ENCODE results near the gene TPO. TPM values are rescaled to one million over a fixed set of nuclear protein-coding genes. Genes with fewer than 3 reads are reported as not detected.

Gene TPO
- polyA plus RNA-seq, 1 donor from 2014 or later, result not detected

- Histone ChIP-seq H3K9me2 (ENCODE audit: insufficient read depth, low read length) (no peaks in the 10 kb centered on the region), H3K9ac (ENCODE audit: low read length) (no peak overlapping the region), H3K27me3 (ENCODE audit: insufficient read depth, low read depth, low read length) (no peaks in the 10 kb centered on the region), H3K4me2 (ENCODE audit: low read length) (no peak overlapping the region), H3K79me2 (replicated peaks; ENCODE audit: insufficient read depth, low read length) (no peaks in the 10 kb centered on the region), H4K20me1 (ENCODE audit: insufficient read depth) (no peaks in the 10 kb centered on the region), H3K36me3 (ENCODE audit: insufficient read depth, low read length) (no peaks in the 10 kb centered on the region), H3F3A (ENCODE audit: insufficient read depth, low read length, poor library complexity, severe bottlenecking) (no peaks in the 10 kb centered on the region), H3K27ac (ENCODE audit: low read length) (no peak overlapping the region), H3K4me3 (ENCODE audit: low read length) (no peak overlapping the region), H3K9me3 (ENCODE audit: low read length) (no peaks in the 10 kb centered on the region), H2AFZ (ENCODE audit: low read depth, low read length) (no peak overlapping the region)
- TF ChIP-seq REST (IDR thresholded peaks at IDR 0.05; ENCODE audit: borderline replicate concordance) (no peak), POLR2AphosphoS5 (IDR thresholded peaks at IDR 0.05) (no peak)
These were observed 33.0 kb downstream of the TPO start for GRCh38 chr2:1446301-1446700.

- no peak overlapping the region for H3K9ac ChIP-seq (ENCODE audit: low read length)
- H3K27me3 ChIP-seq (ENCODE audit: insufficient read depth, low read depth, low read length), result no peaks in the 10 kb centered on the region
- H3F3A ChIP-seq (ENCODE audit: insufficient read depth, low read length, poor library complexity, severe bottlenecking), result no peaks in the 10 kb centered on the region
- no peak overlapping the region for H3K4me2 ChIP-seq (ENCODE audit: low read length)
- H2AFZ ChIP-seq (ENCODE audit: low read depth, low read length), result no peak overlapping the region
- H3K9me3 ChIP-seq (ENCODE audit: low read length), result no peaks in the 10 kb centered on the region
- H4K20me1 ChIP-seq (ENCODE audit: insufficient read depth), result no peaks in the 10 kb centered on the region
- no peaks in the 10 kb centered on the region for H3K9me2 ChIP-seq (ENCODE audit: insufficient read depth, low read length)
- H3K4me3 ChIP-seq (ENCODE audit: low read length), result no peak overlapping the region
- TF ChIP-seq REST (IDR thresholded peaks at IDR 0.05; ENCODE audit: borderline replicate concordance) (no peak), SMC3 (conservative IDR thresholded peaks at IDR 0.05; ENCODE audit: poor library complexity) (no peak), EP300 (conservative IDR thresholded peaks at IDR 0.05; ENCODE audit: poor library complexity, severe bottlenecking) (no peak), EZH2 (IDR thresholded peaks at IDR 0.05; ENCODE audit: borderline replicate concordance, insufficient read depth, low read length, poor library complexity, severe bottlenecking) (no peak), MXI1 (conservative IDR thresholded peaks at IDR 0.05; ENCODE audit: poor library complexity, severe bottlenecking) (no peak), TAF1 (IDR thresholded peaks at IDR 0.05; ENCODE audit: low read depth) (no peak), POLR2AphosphoS5 (IDR thresholded peaks at IDR 0.05) (no peak), RAD21 (conservative IDR thresholded peaks at IDR 0.05) (no peak)
- TF ChIP-seq, protein P1, sequence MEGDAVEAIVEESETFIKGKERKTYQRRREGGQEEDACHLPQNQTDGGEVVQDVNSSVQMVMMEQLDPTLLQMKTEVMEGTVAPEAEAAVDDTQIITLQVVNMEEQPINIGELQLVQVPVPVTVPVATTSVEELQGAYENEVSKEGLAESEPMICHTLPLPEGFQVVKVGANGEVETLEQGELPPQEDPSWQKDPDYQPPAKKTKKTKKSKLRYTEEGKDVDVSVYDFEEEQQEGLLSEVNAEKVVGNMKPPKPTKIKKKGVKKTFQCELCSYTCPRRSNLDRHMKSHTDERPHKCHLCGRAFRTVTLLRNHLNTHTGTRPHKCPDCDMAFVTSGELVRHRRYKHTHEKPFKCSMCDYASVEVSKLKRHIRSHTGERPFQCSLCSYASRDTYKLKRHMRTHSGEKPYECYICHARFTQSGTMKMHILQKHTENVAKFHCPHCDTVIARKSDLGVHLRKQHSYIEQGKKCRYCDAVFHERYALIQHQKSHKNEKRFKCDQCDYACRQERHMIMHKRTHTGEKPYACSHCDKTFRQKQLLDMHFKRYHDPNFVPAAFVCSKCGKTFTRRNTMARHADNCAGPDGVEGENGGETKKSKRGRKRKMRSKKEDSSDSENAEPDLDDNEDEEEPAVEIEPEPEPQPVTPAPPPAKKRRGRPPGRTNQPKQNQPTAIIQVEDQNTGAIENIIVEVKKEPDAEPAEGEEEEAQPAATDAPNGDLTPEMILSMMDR (IDR thresholded peaks at IDR 0.05; ENCODE audit: poor library complexity, severe bottlenecking), result no peak
- no peaks in the 10 kb centered on the region for H3K79me2 ChIP-seq (replicated peaks; ENCODE audit: insufficient read depth, low read length)
- no peak overlapping the region for H3K27ac ChIP-seq (ENCODE audit: low read length)
- H3K36me3 ChIP-seq (ENCODE audit: insufficient read depth, low read length), result no peaks in the 10 kb centered on the region
These were observed 34.7 kb downstream of the TPO start for GRCh38 chr2:1448009-1448408.
